Muscle of back (tissue), 13 donors: ENCODE results near the gene SMIM35. TPM values are rescaled to one million over a fixed set of nuclear protein-coding genes. Genes with fewer than 3 reads are reported as not detected.

Experiments
- DNase-seq, 3 donors: peaks; one replicate each; pipeline versions ENCODE4 v3.0.0 to v3.0.0-alpha.2; 2013
- long read RNA-seq, 9 donors: transcript quantifications; one replicate each; lab custom pipeline, GENCODE V29; 2026
- polyA plus RNA-seq, 10 donors: library from polyadenylated mRNA; unstranded; fragments of 120-200 nt; gene quantifications; one replicate each; pipeline ENCODE4 v1.2.1, GENCODE V29; 2013; ENCODE audit not compliant: insufficient read length in 10 of 10

SMIM35 gene
- polyA plus RNA-seq, result under 1 TPM in 7 of 10 donors, not detected in 3; 0.05 to 0.28 (median 0.17) TPM
- long read RNA-seq, donor 1, result 0 reads
- long read RNA-seq, donor 2, result 0 reads
- long read RNA-seq, donor 3, result 0 reads
- long read RNA-seq, donor 4, result 0 reads
- long read RNA-seq, donor 5, result 0 reads
- long read RNA-seq, donor 6, result 0 reads
- long read RNA-seq, donor 7, result 0 reads
- long read RNA-seq, donor 8, result 0 reads
- long read RNA-seq, donor 9, result 0 reads

DNA sequence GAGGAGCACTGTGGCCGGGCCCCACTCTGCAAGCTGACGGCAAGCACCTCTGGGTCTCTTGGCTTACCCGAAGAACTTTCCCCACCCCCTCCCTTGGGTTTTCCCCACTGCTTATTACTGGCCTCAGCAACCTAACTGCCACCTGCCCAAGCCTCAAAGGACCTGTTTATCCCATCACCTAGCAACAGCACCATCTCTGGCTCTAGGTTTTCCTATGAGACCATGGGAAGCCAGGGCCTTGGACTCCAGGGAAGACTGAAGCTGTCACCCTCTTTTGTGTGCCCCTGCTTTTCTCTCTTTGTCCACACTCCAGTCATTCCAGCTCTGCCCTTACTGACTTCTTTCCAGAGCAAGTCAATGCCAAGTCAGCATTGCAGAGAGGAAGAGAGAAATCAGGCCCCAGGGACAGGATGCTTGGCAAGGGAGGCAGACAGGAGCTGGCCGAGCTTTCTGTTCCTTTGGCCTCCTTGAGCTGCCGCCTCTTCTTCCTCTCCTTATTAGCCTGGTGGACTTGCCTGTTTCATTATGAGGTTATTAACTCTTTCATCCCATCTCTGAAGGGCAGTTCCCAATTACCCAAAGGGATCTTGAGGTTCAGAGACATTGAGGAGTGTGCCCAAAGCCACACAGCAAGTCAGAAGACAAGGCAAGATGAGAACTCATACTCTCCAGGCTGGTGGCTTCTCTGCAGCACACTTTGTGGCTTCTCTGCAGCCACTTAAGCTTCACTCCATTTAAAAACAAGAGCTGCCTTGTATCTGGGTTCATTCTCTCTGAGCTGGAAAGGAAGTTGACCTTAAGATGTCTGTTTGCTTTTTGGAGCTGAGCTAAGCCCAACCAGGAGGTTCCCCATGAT, at the start of gene SMIM35:
Gene SMIM35, minus strand, starts transcription at position 51 of the 856 bp plus-strand sequence. CDS start 206 bp downstream, outside the sequence.
- DNase-seq, result peak in 1 of 3 donors; percentile 19

DNA sequence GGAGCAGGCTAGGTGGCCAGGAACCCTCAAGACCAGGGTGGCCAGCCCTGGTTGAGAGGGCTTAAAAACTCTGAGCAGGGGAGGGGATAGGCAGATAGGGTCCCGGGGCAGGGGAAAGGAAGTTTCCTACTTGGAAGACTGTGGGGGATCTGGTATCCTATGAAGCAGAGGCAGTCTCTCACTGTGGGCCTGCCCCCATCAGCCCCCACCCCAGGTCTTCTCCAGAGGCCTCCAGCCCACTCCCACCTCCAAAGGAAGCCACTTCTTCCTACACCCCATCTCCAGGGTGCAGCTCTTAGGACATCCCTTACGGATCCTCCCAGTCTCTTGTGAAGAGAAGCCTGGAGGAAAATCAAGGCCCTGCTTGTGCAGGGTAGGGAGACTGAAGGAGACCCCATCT, 49.6 kb upstream of the SMIM35 start:
- DNase-seq, result no peak

GRCh38 chr11:118135796-118136165, 49.0 kb upstream of the SMIM35 start:
- DNase-seq, result no peak

- no peak for DNase-seq
Measured at GRCh38 chr11:118135051-118135795, 48.5 kb upstream of the SMIM35 start.

DNA sequence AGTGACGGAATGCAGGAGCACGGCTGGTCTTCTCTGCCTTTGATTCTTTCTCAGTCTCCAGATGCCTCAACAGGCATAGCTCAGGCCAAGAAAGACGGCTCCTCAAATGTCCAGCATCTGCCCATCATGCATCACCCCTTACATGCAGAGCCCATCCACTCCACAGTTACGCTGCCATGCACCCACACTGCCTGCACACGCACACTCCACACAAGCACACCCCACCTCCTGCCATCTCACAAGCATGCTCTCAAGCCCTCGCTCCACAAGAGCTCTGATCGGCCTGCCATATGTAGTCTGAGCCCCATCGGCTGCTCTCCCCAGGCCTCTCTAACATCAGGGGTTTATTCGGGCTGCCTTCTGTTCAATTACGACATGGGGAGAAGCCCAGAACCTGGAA, 47.1 kb upstream of the SMIM35 start:
- DNase-seq, result no peak

DNA sequence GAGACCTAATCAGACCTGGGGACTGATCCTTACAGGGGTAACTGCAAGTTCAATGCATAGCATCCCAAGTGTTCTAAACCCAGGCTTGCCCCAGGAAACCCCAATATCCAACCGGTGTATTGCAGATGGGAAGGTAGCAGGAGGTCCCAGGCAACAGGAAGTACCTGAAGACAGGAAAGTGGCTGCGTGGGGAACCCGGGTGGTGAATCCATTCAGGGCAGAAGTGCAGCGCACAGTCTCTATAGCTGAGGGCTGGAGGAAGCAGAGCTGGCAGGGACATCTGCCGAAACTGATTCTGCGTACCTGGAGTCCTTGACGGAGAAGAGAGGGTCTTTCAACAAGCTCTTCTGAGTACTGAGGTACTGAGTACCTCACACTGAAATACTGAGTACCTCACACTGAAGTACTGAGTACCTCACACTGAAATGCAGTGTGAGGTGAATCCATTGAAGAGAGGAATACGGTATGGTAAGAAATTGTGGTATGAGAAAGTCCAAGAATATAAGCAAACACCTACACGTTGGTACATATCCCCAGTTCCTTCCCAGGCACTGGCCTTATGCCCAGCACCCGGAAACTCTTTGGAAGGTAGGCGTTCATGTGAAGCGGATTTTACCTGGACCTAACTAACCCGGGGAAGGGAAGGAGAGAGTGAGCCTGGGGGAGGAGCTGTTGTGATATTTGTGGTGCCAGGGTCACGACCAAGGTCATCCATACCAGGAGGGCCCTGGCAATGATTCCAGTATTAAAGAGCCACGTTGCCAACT, 45.8 kb upstream of the SMIM35 start:
- DNase-seq, result no peak

GRCh38 chr11:118129471-118130172, 42.9 kb upstream of the SMIM35 start:
- DNase-seq, result no peak

- DNase-seq, result peak in 1 of 3 donors; percentile 52
Measured at GRCh38 chr11:118128721-118129470, 42.1 kb upstream of the SMIM35 start.

GRCh38 chr11:118128310-118128709, 41.5 kb upstream of the SMIM35 start:
- DNase-seq, result no peak

GRCh38 chr11:118126082-118126838, 39.5 kb upstream of the SMIM35 start:
- DNase-seq, result no peak

DNA sequence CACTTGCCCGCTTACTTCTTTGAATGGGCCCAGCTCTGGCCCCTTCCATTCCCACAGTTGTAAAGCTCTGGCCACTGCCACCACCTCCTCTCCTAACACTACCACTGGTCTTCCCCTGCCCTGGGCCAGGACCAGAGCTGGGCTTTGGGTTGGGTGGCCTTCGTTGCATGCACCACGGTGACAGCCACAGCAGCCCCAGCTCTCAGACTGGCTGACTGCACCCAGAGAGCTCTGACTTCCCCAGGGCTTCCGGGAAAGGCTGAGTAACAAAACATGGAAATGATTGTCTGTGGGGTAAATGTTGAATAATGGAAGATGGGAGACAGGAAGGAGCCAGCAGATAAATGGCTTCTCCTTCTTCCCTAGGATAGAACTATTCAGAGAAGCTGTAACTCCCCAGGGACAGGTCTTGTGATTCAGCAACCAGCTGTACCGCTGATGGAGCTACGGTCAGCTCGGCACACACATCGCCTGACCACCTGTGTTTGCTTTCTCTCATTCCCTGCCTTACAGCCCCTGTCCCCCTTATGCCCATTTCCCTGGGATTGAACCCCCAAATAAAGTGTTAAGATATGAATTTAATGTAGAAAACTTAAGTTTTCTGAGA, 38.3 kb upstream of the SMIM35 start:
- DNase-seq, result no peak

DNA sequence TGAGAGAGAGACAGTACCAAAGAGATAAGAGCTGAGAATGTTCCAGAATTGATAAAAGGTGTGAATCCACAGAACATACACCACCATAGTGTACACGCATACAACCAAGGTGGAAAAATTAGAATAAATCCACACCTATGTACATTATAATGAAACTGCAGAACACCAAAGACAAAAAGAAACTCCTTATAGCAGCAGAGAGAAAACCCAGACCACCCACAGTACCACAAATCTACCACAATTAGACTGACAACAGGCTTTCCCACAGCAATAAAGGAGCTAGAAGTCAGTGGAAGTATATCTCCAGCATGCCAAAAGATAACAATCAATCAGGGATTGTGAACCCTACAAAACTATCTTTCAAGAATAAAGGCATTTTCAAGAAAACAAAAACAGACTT, 34.0 kb upstream of the SMIM35 start:
- DNase-seq, result no peak

GRCh38 chr11:118117790-118118601, 31.2 kb upstream of the SMIM35 start:
- no peak for DNase-seq

- DNase-seq, result no peak
Measured at GRCh38 chr11:118115048-118115447, 28.3 kb upstream of the SMIM35 start.

DNA sequence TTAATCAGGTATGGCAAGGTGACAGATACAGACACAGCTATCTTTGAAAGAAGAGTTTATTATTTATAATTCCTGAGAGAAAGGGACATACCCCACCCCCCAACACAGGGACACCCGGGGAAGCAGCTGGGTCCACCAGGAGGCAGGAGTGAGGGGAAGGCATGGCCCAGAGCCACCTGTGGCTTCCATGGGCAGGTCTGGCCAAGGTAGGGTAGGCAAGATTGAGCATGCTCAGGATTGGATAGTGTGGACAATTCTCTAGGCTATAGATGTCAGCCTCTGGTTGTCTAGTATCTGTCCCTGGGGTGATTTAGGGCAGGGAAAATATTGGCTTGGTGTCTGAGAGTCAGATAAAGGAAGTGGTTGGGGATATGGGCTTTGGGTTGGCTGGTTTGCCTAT, 27.5 kb upstream of the SMIM35 start:
- no peak for DNase-seq

GRCh38 chr11:118112711-118113430, 26.1 kb upstream of the SMIM35 start:
- DNase-seq, result no peak

DNA sequence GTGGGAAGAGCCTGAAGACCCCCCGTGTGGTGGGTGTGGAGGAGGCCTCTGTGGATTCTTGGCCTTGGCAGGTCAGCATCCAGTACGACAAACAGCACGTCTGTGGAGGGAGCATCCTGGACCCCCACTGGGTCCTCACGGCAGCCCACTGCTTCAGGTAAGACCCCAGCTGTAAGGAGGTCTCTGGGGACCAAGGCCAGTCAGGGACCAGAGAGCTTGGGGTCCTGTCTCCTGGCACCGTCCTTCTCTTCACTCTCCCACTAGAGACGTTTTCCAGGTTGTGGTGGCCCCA, 24.9 kb upstream of the SMIM35 start:
- no peak for DNase-seq
